H54 (cell line): ENCODE data around the gene ACVR2B.

Source experiments
- DNase-seq: peaks from one replicate; pipeline ENCODE4 v3.0.0; 2011; ENCODE audit warnings: low spot score, mixed read lengths; ENCODE audit not compliant: insufficient read length
- FAIRE-seq: peaks from 3 replicates; lab custom pipeline; 2011; peaks lifted over from hg19 to GRCh38; lab: Jason Lieb, UNC
- POLR2A ChIP-seq: IDR thresholded peaks from 2 replicates; pipeline ENCODE4 v1.6.1; 2011; ENCODE audit warnings: low read depth, mild to moderate bottlenecking, low read length

Gene ACVR2B

DNA sequence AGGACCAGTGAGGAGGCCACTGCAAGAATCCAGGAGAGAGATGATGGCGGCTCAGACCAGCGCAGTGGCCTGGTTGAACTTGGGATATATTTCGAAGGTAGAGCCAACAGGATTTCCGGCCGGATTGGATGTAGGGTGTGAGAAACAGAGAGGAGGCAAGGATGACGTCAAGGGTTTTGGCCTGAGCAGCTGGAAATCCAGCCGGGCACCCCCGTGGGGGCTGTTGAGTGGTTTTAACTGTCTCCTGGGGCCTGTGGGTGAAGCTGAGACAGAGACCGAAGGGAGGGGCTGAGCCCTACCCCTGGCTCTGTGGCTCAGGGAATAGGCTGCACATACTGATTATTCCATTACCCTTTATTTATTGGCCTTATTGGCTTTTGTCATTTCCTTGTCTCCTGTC, 88.1 kb downstream of the ACVR2B start:
- no peak for DNase-seq
- no peak for FAIRE-seq
- no peak for TF ChIP-seq POLR2A
